GM19324 (cell line): ENCODE data around the gene GSX2.
A peak's percentile ranks its signal among the peaks of the same experiment; 100 is the strongest.
"Not testable (repeated sequence)": the region's sequence is repeated elsewhere in the genome, so short reads cannot be mapped to it uniquely, and the experiment has no call there.

Source experiments
- ATAC-seq: cut with Tn5 transposase; IDR thresholded peaks from one replicate; pipeline ENCODE4 v1.9.1; 2021; ENCODE audit warnings: mild to moderate bottlenecking, moderate library complexity; ENCODE audit not compliant: unreplicated experiment, low FRiP score

GSX2 gene

DNA sequence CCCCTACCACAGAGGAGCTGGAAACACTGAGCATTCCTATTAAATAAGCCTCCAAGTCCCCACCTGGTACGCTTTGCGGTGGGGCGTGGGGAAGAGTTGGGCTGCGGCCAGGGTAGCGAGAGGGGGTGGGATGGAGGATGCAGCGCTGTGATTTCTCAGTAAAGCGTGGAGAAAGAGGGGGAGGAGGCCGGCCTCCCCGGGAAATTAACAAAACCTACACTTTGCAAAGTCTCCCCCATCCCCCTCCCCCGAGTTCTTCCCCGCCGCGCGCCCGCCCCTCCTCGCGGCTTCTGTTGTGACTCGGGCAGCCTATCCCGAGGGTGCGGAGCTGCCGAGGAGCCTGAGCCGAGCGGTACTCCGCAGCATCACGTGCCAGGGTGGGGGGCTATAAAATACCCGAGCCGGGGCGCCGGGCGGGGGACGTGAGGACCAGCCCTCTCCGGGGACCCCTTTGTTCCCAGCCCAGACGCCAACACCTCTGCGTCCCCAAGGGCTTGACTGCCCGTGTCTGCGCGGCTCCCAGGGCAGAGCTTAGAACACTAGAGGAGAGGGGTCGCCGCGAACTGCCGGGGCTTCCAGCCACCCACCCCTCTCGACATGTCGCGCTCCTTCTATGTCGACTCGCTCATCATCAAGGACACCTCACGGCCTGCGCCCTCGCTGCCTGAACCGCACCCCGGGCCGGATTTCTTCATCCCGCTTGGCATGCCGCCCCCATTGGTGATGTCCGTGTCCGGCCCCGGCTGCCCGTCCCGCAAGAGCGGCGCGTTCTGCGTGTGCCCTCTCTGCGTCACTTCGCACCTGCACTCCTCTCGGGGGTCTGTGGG lies at the start of gene GSX2:
Gene GSX2, plus strand, starts transcription at position 416 of the 827 bp plus-strand sequence. Its CDS starts 182 bp downstream, at position 598.
- ATAC-seq, result no peak

DNA sequence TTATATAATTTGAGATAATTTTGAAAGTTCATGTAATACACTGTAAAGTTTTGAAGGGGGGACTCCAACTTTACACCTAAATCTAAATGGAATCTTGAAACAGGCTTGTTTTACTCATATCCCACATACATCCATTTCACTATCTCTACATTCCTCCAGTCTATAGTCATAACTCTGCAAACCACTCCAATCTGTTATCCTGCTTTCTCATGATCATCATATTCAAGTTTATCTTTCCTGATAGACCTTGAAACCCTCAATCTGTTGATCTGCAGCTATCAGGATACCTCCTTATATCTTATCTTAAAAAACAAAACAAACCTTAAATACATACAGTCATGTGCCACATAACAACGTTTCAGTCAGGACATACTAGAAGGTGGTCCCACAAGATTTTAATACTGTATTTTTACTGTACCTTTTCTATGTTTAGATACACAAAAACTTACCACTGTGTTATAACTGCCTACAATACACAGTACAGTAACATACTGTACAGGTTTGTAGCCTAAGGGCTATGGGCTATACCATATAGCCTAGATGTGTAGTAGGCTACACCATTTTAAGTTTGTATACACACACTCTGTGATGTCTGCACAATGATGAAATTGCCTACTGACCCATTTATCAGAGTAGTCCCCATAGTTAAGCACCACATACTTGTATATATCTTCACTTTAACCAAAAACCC lies 49.6 kb upstream of the GSX2 start:
- no peak for ATAC-seq

DNA sequence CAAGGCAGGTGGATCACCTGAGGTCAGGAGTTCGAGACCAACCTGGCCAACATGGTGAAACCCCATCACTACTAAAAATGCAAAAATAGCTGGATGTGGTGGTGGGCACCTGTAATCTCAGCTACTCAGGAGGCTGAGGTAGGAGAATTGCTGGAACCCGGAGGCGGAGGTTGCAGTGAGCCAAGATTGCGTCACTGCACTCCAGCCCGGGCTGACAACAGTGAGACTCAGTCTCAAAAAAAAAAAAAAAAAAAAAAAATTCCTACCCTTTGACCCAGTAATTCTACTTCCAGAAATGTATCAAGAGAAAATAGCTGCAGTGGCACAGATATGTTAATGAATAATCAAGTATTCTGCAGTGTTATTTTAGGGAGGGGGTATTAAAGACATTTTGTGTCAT lies 46.6 kb upstream of the GSX2 start:
- not testable (repeated sequence) for ATAC-seq

DNA sequence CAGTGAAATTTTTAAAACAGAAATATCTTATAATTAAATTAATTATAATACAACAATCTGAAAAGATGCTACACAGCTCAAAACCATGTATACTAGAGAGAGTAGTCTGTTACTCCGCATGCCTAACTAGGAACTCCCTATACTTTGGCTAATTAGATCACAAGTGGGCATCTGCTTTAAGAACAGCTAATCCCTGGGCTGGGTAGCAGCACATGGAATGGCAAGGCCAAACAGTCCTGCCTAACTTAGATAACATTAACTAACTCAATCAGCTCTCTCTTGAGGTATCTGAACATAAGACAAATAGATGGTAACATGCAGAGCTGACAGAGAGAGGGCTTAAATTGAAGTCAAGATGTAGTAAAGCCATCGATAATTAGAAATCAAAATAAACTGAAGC lies 45.5 kb upstream of the GSX2 start:
- ATAC-seq, result no peak

DNA sequence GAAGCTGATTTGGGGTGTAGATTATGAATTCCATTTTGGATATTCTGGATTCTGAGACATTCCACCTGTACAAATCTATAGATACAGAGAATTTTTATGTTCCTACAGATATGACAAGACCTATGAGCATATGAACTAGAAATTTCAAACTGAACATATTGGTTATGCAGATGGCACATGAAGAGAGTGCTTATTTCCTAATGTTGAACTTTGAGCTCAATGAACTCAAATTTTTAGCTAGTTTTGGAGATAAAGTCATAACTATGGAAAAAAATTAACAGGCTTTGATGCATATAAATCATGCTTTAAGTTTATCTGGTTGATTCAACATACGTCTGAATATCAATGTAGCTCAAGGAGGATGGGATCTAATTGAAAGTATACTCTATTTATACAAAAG lies 44.5 kb upstream of the GSX2 start:
- ATAC-seq, result no peak

DNA sequence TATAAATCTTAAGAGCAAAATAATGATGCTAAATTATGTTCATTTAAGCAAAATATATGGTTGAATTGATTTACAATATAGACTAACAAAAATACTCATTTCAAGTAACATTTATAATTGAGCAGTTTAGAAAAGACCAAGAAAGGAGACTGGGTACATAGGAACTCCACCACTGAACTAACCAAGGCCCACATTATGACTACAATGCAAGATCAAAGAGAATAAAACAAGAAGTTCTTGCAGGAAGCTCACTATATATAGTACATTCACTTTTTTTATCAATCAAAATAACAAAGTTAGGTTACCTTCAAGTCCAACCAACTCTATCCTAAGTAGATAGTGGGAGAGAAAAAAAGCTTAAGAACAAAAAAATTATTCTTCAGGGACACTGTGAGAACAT lies 43.6 kb upstream of the GSX2 start:
- ATAC-seq, result no peak

DNA sequence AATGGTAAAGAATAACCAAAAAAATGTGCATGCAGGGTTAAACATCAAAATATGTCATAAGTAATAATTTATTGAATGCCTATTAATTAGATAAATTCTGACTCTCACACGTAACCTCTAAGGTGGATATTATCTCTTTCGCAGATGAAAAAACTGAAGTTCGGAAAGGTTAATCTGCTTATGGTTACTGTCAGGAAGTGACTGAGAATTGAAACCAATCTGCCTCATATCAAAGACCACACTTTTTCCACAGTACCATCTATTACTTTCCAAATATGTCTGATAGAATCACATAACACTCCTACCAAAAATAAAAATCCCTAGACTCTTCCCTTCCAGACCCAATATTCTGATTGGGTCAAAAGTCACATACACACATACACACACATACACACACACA lies 41.8 kb upstream of the GSX2 start:
- no peak for ATAC-seq

DNA sequence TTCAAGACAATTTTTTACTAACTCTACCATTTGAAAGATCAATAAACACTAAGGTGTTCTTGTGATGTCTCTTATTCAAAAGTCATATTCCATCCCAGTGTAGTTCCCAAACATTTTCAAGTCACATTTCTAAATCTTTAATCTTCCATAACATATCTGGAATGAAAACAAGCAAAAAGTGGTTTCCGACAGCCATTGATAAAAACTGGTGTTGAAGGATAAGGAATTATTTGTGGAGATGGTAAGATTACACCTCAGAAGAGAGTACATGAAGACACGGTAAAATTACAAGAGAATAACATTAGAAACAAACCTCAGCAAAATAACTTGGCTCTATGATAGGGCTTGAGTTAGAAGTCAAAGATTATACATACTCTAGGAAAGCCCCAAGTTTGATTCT lies 39.8 kb upstream of the GSX2 start:
- no peak for ATAC-seq

DNA sequence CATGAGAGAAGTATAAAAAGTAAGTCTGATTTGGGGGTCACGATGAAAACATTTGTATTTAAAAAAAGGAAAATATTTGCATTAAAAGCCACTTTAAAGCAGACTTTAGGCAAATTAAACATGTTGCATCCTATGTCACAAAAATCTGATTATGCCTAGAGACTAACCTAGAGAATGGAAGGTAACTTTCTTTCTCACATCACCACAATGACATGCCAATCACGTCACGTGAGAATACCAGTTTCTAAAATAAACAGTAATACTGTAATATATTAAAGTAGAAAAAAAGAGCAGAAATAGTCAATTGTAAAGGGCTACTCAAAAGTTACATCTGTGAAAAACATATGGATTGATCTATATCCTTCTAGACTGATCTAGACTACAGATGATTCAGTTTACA lies 38.9 kb upstream of the GSX2 start:
- no peak for ATAC-seq

DNA sequence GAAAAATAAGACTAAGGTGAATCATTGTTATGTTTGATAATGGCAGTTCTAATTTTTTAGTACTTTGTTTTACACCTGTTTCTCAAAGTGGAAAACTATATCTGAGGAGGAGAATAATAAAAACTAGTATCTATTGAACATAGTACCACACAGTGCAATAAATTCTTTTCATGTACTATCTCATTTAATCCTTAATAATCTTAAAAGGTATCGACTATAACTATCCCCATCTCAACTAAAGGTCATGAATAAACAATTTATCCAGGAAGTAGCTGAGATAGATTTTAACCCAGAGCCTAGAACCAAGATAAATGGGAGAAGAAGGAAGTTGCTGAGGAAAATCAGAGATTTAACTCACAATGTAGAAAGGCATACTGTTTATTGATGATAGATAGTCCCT lies 38.1 kb upstream of the GSX2 start:
- no peak for ATAC-seq

DNA sequence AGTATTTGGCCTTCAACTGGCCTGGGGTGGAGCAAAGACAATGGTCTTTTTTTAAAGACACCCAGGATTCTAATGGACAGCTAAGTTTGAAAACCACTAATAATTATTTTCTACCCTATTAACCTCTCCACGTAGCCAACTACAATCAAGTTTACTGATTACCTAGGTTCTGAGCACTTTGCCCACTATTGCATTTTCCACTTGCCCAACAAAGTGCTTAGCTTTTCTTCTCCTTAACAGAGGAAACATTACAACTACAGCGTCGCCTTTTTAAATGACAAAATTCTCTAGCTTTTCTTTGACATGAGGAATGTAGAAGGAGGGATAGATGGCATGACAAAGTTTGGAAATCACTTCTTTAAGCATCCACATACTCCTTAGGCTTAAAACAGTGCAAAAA lies 37.6 kb upstream of the GSX2 start:
- no peak for ATAC-seq

DNA sequence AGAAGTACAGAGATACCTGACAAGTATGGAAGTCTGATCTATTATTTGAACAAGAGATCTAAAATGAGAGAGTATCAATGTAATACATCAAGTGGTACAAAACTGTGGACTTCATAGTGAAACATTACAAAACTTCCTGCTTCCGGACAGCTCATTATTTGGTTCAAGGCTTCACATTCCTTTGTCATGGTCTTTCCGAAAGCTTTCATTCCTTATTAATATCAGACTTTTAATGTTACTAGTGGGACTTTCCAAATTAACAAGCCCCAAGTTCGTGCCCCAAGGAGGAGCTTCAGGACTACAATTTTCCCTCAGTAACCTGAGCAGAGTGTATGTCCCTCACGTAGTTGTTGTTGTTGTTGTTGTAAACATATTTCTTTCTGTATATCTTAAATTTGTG lies 36.7 kb upstream of the GSX2 start:
- no peak for ATAC-seq

DNA sequence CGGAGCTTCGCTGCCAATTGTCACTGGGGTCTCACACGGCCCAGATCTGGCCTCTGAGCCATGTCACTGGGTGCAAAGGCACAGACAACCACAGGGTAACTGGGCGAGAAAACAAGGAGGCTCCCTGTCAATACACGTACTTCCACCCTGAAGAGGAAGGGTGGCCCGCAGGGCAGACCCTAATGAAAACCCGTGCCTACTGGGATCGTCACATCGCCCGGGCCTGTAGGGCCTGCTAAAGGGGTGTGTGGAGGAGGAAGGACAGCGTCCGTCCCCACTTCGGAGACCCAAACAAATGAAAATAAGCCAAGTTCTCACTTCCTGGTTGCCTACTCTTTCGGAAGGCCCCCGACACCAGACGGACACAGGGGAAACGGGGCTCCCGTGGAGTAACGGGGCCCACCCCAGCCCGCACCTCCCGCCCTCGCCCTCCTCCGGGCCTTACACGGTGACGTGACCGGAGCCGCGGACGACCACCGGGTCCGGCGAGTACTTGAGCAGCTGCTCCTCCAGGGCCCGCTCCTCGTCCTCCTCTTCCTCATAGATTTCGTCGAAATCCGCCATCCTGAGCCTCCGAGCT lies 36.1 kb upstream of the GSX2 start:
- peak; percentile 36 for ATAC-seq

DNA sequence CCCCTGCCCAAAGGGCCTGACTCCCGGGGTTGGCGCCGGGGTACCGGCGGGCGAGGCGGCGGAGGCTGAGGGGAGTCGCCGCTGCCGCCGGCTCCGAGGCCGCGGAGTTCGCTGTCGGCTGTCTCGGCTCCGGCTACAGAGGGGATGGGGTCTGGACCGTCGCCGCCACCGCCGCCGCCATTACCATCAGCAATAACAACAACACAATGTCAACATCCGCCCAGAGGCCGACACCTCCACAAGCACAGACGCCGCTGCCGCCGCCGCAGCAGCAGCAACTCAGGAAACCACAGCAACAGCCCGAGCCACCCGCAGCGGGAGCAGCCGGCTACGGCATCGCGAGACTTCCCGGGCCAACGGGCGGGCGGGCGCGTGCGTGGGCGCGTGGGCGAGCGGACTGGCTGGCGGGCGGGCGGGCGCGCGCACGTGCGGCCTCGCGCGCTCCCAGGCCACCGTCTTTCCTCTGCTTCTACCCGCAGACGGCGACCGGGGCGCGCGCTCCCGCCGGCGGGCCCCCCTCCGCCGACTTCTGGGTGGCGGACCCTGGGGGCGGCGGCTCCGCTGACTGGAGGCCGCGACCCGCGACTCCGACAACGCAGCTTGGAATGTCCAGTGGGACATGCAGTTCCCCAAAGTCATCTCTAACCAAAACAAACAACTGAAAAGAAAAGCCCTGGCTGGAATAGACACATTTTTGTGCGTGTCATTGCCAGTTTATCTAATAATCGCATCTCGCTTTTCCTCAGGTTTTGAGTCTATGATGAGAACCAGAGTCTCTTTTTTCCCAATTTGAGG lies 35.4 kb upstream of the GSX2 start, which contains the start of gene CHIC2:
Gene CHIC2, minus strand, starts transcription at position 289 of the 795 bp plus-strand sequence. CDS start 305 bp downstream, outside the sequence.
- peak; percentile 97 for ATAC-seq

DNA sequence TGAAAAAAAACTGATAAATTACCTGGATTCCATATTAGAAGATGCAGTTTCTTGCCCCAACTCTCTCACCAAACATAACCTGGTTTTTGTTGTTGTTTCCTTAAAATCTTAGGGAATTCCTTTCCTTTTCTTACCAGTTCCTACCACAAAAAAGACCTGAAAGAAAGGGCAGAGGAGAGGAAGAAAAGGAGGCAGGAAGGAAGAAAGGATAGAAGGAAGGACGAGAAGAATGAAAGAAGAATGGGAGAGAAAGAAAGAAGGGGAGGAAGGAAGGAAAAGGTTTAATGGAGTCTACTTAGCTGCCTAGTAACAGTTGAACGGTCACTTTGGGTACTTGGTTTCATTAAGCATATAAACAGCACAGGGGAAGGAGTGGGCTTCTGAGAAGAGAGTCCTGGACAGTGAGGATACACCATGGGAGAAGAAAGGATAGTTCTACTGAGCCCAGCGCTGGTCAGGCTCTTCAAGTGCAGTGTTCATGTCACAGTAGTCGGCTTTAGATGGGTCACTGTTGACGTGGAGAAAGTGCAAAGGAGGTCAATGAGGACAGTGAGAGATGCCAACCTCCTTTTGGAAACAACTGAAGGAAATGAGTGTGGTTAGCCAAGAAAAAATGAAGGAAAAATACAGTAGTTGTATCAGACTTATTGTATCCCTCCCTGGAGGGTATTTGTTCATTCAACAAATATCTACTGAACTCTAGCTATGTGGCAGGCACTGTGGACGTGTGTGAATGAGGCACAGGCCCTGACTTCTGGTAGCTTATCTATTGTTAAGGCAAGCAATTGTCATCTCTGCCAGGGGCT lies 34.5 kb upstream of the GSX2 start:
- no peak for ATAC-seq

DNA sequence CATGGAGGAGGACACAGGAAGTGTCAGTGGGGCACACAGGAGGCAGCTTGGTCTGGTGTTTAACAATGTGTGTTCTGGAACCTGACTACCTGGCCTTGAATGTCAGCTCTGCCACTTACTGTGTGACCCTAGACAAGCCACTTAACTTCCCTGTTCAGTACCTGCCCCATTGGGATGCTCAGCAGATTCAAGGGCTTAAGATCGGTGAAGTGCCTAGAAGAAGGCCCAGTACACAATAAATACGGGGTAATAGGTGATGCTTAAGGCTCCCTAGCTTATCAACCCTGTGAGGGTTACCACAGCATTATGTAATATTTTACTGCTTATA lies 33.9 kb upstream of the GSX2 start:
- ATAC-seq, result no peak

DNA sequence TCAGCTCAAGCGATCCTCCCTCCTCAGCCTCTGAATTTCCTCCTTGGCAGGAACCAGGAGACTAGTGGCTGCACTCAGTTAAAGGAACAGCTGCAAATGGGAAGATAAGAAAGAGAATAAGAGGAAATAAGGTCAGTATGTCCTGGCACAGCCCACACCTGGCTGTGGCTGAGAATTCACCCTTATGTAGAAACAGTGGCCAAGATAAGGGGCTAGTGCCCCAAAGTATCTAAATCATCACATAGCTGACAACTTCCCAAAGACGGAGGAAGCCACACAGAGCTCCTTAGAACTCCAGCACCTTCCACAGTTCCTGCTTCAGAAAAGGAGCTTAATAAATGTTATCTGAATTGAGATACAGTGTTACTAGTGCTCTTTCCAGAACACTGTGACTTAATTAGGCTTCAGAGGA lies 33.2 kb upstream of the GSX2 start:
- ATAC-seq, result no peak

DNA sequence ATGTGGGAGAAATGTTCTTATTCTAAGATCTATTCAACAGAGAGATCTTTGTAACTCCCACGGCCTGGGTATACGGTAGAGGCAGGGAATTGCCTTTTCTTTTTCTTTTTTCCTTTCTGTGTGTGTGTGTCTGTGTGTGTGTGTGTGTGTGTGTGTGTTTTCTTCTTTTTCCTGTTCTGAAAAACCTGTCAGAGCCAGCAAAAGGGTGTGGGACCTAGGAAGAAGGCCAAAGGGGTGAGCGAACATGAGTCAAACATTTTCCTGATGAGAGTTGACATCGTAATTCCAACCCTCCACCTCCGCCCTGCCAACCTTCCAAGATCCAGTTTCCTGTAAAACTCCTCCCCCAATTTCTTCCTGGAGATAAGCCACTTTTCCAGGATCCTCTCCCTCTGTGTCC lies 32.8 kb upstream of the GSX2 start:
- ATAC-seq, result no peak

DNA sequence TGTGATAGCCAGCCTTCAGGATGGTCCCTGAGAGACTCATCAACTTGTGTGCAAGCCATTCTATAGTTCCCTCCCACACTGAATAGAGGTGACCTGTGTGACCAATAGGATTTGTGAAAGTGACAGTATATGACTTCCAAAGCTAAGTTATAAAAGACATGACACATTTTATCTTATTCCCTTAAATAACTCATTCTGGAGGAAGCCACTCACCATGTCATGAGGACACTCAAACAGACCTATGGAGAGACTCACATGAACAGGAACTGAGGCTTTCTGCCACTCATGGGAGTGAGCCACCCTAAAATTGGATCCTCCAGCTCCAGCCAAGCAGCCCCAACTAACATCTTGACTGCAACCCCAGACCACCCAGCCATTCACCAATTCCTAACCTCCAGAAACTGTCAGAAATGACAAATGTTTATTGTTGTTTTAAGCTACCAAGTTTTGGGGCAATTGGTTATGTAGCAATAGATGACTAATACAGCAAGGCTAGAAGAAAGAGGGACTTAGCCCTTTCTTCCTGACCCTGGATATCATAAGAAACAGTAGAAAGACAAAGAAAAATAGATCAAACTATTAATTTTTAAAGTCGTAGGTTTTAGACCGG lies 26.6 kb upstream of the GSX2 start:
- ATAC-seq, result no peak

DNA sequence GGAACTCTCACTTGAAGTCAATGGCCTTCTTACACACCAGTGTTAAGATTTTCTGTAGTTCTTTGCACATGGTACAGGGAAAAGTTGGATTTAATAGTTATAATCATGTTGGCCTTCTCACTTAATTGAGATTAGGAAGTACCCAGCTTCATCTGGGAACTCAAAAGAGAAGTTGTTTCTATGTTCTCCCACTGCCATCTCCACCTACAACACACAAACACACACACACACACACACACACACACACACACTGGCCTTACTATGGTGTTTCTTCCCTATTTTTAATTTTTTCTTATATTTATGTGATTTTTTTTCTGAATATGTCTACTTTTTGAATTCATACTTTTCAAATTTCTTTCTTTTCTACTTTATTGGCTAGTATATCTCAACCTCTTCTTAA lies 25.6 kb upstream of the GSX2 start:
- ATAC-seq, result no peak
